ENCODE data around the gene CCSER1. TPM values are rescaled to one million over a fixed set of nuclear protein-coding genes. Genes with fewer than 3 reads are reported as not detected.
"Not testable (repeated sequence)": the region's sequence is repeated elsewhere in the genome, so short reads cannot be mapped to it uniquely, and the experiment has no call there.

The CCSER1 gene
- total and polyA plus RNA-seq, 2 of the 8 experiments (the other 6 are each of a cell fraction or from before 2014, with no cell fraction given): 0.26 to 0.84 TPM

DNA sequence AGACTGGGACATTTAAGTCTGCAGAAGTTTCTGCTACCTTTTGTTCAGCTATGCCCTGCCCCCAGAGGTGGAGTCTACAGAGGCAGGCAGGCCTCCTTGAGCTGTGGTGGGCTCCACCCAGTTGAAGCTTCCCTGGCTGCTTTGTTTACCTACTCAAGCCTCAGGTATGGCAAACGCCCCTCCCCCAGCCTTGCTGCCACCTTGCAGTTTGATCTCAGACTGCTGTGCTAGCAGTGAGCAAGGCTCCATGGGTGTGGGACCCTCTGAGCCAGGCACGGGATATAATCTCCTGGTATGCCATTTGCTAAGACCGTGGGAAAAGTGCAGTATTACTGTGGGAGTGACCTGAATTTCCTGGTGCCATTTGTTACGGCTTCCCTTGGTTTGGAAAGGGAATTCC is 1026.8 kb downstream of the CCSER1 start:
- CTCF ChIA-PET (ENCODE audit: partially characterized antibody); H3K36me3 ChIP-seq (ENCODE audit: control insufficient read depth in 2 of 4, insufficient read depth in 4 of 4, low read length in 3 of 4); H3K4me3 ChIP-seq (ENCODE audit: extremely low read depth in 1 of 4, insufficient read depth in 2 of 4, low read depth in 3 of 4, low read length in 4 of 4); DNase-seq (ENCODE audit: low read depth in 1 of 2, low spot score in 2 of 2); H3K27ac ChIP-seq (ENCODE audit: low read depth, low read length); H3K9me3 ChIP-seq (ENCODE audit: insufficient read depth in 2 of 2, low read depth in 1 of 2, low read length in 1 of 2); H2BK5ac ChIP-seq (ENCODE audit: low read depth, low read length); H3K9ac ChIP-seq (replicated peaks in 1 of 4; ENCODE audit: extremely low read depth in 1 of 4, low read depth in 3 of 4, low read length in 3 of 4); H3K4me1 ChIP-seq (replicated peaks in 1 of 4; ENCODE audit: control insufficient read depth in 3 of 4, insufficient read depth in 4 of 4, low read length in 3 of 4); H3K56ac ChIP-seq (replicated peaks; ENCODE audit: insufficient read length, low read depth, low read length); H3K23ac ChIP-seq (ENCODE audit: insufficient read length); H4K8ac ChIP-seq (ENCODE audit: extremely low read depth, insufficient read depth, low read length); H2BK120ac ChIP-seq (replicated peaks; ENCODE audit: low read depth, low read length); H4K5ac ChIP-seq (ENCODE audit: insufficient read length, low read depth, low read length); H3K79me2 ChIP-seq (ENCODE audit: control insufficient read depth in 1 of 2, insufficient read depth in 2 of 2, low read length in 2 of 2); H3K79me1 ChIP-seq (ENCODE audit: low read depth, low read length); H3K23me2 ChIP-seq (ENCODE audit: low read depth, low read length); H3K14ac ChIP-seq (ENCODE audit: insufficient read length); FAIRE-seq; H4K20me1 ChIP-seq (replicated peaks in 1 of 2; ENCODE audit: control insufficient read depth in 1 of 2, insufficient read depth in 2 of 2, low read length in 2 of 2); H3K18ac ChIP-seq (ENCODE audit: extremely low read depth, low read length); POLR2A ChIA-PET (ENCODE audit: partially characterized antibody); H3K4ac ChIP-seq (replicated peaks; ENCODE audit: insufficient read length, low read depth, low read length); H2BK15ac ChIP-seq (ENCODE audit: low read length); H2BK20ac ChIP-seq (ENCODE audit: low read length); H2AFZ ChIP-seq (ENCODE audit: low read length); H4K91ac ChIP-seq (replicated peaks; ENCODE audit: insufficient read length, low read length); H3K4me2 ChIP-seq (ENCODE audit: insufficient read depth in 1 of 2, low read depth in 2 of 2, low read length in 2 of 2); H2AK5ac ChIP-seq (ENCODE audit: low read depth, low read length); H2BK12ac ChIP-seq (ENCODE audit: low read depth, low read length); H3K27me3 ChIP-seq (replicated peaks in 1 of 4; ENCODE audit: control insufficient read depth in 3 of 4, extremely low read depth in 1 of 4, insufficient read depth in 3 of 4, low read length in 3 of 4): not testable (repeated sequence)
- 89% methylated on average over 4 of the region's 4 CpGs; no CpG with 5 or more reads in 1 of the 2 experiments for WGBS, 2 experiments (ENCODE audit: extremely low coverage in 1 of 2, insufficient coverage in 1 of 2, insufficient read length in 1 of 2, insufficient replicate concordance in 2 of 2, low coverage in 1 of 2, low lambda C conversion rate in 2 of 2, missing lambda C conversion rate in 1 of 2)

DNA sequence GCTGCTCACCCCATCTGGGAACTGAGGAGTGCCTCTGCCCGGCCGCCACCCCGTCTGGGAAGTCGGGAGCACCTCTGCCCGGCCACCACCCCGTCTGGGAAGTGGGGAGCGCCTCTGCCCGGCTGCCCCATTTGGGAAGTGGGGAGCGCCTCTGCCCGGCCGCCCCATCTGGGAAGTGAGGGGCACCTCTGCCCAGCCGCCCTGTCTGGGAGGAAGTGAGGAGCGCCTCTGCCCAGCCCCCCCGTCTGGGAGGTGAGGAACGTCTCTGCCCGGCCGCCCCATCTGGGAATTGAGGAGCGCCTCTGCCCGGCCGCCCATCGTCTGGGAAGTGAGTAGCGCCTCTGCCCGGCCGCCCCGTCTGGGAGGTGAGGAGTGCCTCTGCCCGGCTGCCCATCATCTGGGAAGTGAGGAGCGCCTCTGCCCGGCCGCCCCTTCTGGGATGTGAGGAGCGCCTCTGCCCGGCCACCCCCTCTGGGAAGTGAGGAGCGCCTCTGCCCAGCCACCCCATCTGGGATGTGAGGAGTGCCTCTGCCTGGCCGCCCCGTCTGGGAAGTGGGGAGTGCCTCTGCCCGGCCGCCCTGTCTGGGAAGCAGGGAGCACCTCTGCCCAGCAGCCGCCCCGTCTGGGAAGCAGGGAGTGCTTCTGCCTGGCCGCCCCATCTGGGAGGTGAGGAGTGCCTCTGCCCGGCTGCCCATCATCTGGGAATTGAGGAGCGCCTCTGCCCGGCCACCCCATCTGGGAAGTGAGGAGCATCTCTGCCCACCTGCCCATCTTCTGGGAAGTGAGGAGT is 1040.9 kb downstream of the CCSER1 start:
- H3K23ac ChIP-seq (ENCODE audit: insufficient read length); H3K27ac ChIP-seq (ENCODE audit: low read depth, low read length); H3K4me2 ChIP-seq (ENCODE audit: insufficient read depth in 1 of 2, low read depth in 2 of 2, low read length in 2 of 2); H3K27me3 ChIP-seq (replicated peaks in 1 of 4; ENCODE audit: control insufficient read depth in 3 of 4, extremely low read depth in 1 of 4, insufficient read depth in 3 of 4, low read length in 3 of 4); H2AK5ac ChIP-seq (ENCODE audit: low read depth, low read length); H3K23me2 ChIP-seq (ENCODE audit: low read depth, low read length); H4K20me1 ChIP-seq (replicated peaks in 1 of 2; ENCODE audit: control insufficient read depth in 1 of 2, insufficient read depth in 2 of 2, low read length in 2 of 2); H3K79me2 ChIP-seq (ENCODE audit: control insufficient read depth in 1 of 2, insufficient read depth in 2 of 2, low read length in 2 of 2); DNase-seq (ENCODE audit: low read depth in 1 of 2, low spot score in 2 of 2); H3K18ac ChIP-seq (ENCODE audit: extremely low read depth, low read length); H4K5ac ChIP-seq (ENCODE audit: insufficient read length, low read depth, low read length); POLR2A ChIA-PET (ENCODE audit: partially characterized antibody); H3K4me3 ChIP-seq (ENCODE audit: extremely low read depth in 1 of 4, insufficient read depth in 2 of 4, low read depth in 3 of 4, low read length in 4 of 4); H4K8ac ChIP-seq (ENCODE audit: extremely low read depth, insufficient read depth, low read length); H3K9ac ChIP-seq (replicated peaks in 1 of 4; ENCODE audit: extremely low read depth in 1 of 4, low read depth in 3 of 4, low read length in 3 of 4); H3K36me3 ChIP-seq (ENCODE audit: control insufficient read depth in 2 of 4, insufficient read depth in 4 of 4, low read length in 3 of 4); H2BK5ac ChIP-seq (ENCODE audit: low read depth, low read length); H3K4ac ChIP-seq (replicated peaks; ENCODE audit: insufficient read length, low read depth, low read length); H2BK12ac ChIP-seq (ENCODE audit: low read depth, low read length); H2BK120ac ChIP-seq (replicated peaks; ENCODE audit: low read depth, low read length); H2BK15ac ChIP-seq (ENCODE audit: low read length); H3K4me1 ChIP-seq (replicated peaks in 1 of 4; ENCODE audit: control insufficient read depth in 3 of 4, insufficient read depth in 4 of 4, low read length in 3 of 4); CTCF ChIA-PET (ENCODE audit: partially characterized antibody); H2BK20ac ChIP-seq (ENCODE audit: low read length); FAIRE-seq; H4K91ac ChIP-seq (replicated peaks; ENCODE audit: insufficient read length, low read length); H3K79me1 ChIP-seq (ENCODE audit: low read depth, low read length); H3K14ac ChIP-seq (ENCODE audit: insufficient read length); H2AFZ ChIP-seq (ENCODE audit: low read length); H3K56ac ChIP-seq (replicated peaks; ENCODE audit: insufficient read length, low read depth, low read length): not testable (repeated sequence)
- WGBS, 2 experiments (ENCODE audit: extremely low coverage in 1 of 2, insufficient coverage in 1 of 2, insufficient read length in 1 of 2, insufficient replicate concordance in 2 of 2, low coverage in 1 of 2, low lambda C conversion rate in 2 of 2, missing lambda C conversion rate in 1 of 2): 90% methylated on average over 26 of the region's 42 CpGs; no CpG with 5 or more reads in 1 of the 2 experiments
- H3K9me3 ChIP-seq (ENCODE audit: insufficient read depth in 2 of 2, low read depth in 1 of 2, low read length in 1 of 2): peaks cover 5 to 16% of the 10 kb centered on the region in 2 experiments; a peak in 1 of 4 replicates
